ENCODE measurements around the gene NXPH2.

Gene NXPH2

DNA sequence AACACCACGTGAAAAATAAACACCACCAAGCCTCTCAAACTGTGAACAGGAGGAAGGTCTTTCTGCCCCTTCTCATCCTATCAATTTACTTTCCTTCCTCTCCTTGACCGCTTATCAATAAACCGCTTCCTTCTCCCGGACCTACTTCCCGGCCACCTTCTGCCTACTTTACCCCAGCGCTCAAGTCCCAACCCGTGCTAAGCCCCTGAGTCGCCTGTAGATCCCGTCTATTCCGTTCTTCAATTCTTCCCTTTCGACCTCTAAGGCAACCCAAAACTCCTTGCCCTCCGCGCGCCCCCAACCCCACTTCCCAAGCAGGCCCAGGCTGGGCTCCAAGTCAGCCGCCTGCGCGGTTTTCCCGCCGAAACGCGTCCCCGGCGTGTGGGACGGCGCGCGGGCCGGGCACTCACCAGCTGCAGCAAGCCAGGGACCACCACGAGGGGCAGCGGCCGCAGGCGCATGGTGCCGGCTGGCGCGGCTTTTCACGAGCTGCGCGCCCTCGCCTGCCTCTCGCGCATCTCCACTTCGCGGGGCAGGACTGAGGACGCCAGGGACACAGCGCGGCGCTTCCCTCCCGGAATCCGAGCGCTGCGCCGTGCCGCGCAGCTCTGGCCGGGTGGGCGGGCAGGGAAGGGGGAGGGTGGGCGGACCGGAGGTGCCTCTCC is at the start of gene NXPH2:
TSS of gene NXPH2 (minus strand) at position 610 of the 665 bp plus-strand sequence. CDS start at position 461, 149 bp downstream.
- in situ Hi-C loops (cut with HindIII; ENCODE audit: low pct_unique_long_range_greater_than_20kb, low sequenced_read_pairs) = no loop called here
- DNase-seq (ENCODE audit: low read depth in 1 of 2, low spot score in 1 of 2) = no peak
- TF ChIP-seq JUND (IDR thresholded peaks at IDR 0.05; ENCODE audit: low read depth) = no peak

- TF ChIP-seq JUND (IDR thresholded peaks at IDR 0.05; ENCODE audit: low read depth) = no peak
- in situ Hi-C loops (cut with HindIII; ENCODE audit: low pct_unique_long_range_greater_than_20kb, low sequenced_read_pairs) = no loop called here
- peak in 1 of 2 experiments; percentile 49 for DNase-seq (ENCODE audit: low read depth in 1 of 2, low spot score in 1 of 2)
Observed at GRCh38 chr2:138829326-138829919, 49.2 kb upstream of the NXPH2 start.

DNA sequence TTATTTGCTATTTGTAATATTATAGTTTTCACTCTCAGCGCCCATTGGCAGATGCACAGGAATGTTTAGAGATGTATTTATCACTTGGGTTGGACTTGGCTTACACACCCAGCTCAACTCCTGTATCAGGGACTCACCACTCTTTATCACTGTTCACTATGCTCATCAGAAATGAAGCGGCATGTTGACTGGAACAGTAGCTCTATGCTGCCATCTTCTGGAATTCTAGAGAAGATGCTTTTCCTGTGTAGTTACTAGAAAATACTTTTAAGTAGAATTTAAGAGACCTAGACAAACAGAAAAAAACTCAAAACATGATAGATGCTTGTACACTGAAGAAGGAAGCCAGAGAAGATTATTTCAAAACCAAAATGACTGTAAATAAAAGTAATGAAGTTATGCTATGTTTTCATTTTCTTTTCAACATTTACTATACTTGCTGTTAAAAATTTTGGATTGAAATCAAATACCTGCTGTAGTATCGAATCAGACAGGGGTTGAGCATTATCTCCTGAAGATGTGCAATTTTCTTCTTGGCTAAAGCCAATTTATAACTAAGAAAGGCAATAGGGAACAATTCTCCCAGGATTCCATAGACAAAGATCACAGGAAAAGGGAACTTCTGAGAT is 47.4 kb upstream of the NXPH2 start:
- in situ Hi-C loops (cut with HindIII; ENCODE audit: low pct_unique_long_range_greater_than_20kb, low sequenced_read_pairs) = no loop called here
- peak; percentile 2 to 68 for DNase-seq (ENCODE audit: low read depth in 1 of 2, low spot score in 1 of 2)
- no peak for TF ChIP-seq JUND (IDR thresholded peaks at IDR 0.05; ENCODE audit: low read depth)

- no peak for TF ChIP-seq JUND (IDR thresholded peaks at IDR 0.05; ENCODE audit: low read depth)
- DNase-seq (ENCODE audit: low read depth in 1 of 2, low spot score in 1 of 2) = no peak
- in situ Hi-C loops (cut with HindIII; ENCODE audit: low pct_unique_long_range_greater_than_20kb, low sequenced_read_pairs) = no loop called here
Observed at GRCh38 chr2:138823666-138824065, 43.5 kb upstream of the NXPH2 start.

GRCh38 chr2:138819964-138820363 is 39.8 kb upstream of the NXPH2 start:
- no peak for TF ChIP-seq JUND (IDR thresholded peaks at IDR 0.05; ENCODE audit: low read depth)
- no peak for DNase-seq (ENCODE audit: low read depth in 1 of 2, low spot score in 1 of 2)
- in situ Hi-C loops (cut with HindIII; ENCODE audit: low pct_unique_long_range_greater_than_20kb, low sequenced_read_pairs) = no loop called here

- no peak for DNase-seq (ENCODE audit: low read depth in 1 of 2, low spot score in 1 of 2)
- no peak for TF ChIP-seq JUND (IDR thresholded peaks at IDR 0.05; ENCODE audit: low read depth)
- in situ Hi-C loops (cut with HindIII; ENCODE audit: low pct_unique_long_range_greater_than_20kb, low sequenced_read_pairs) = no loop called here
Observed at GRCh38 chr2:138818556-138818955, 38.4 kb upstream of the NXPH2 start.

DNA sequence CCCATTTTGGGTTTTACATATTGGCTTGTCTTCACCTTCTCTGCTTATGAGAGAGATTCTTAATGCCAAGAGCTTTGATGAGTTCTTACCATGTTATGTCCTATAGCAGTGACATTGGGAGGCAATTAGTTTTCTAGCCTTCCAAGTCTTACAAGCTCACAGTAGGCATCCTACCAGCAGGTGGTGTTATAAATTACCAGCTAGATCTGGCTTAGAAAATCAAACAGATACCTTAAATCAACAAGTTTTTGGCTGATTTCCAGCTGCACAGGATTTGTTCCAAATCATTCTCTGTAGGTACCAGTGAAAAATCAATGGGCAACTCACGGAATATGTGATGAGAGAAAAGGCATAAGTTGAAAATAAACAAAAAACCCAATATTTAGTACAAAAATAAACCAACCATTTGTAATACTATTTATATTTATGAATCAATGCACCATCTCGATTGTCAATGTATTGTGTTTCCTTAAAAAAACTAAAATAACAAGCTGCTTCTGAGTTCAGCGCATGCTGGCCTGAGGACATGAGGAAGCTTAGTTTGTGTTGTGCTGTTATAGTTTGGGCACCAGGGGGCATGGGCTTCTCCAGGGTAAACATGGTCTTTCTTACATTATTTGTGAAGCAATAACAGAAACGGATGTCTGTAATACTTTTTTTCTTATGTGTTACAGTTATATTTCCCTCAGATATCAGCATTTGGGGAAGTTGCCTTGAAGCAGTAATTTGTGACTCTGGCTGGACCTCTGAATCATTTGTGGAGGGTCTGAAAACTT is 34.1 kb upstream of the NXPH2 start:
- DNase-seq (ENCODE audit: low read depth in 1 of 2, low spot score in 1 of 2) = peak in 1 of 2 experiments; percentile 7
- in situ Hi-C loops (cut with HindIII; ENCODE audit: low pct_unique_long_range_greater_than_20kb, low sequenced_read_pairs) = no loop called here
- no peak for TF ChIP-seq JUND (IDR thresholded peaks at IDR 0.05; ENCODE audit: low read depth)

GRCh38 chr2:138811431-138811830 is 31.2 kb upstream of the NXPH2 start:
- in situ Hi-C loops (cut with HindIII; ENCODE audit: low pct_unique_long_range_greater_than_20kb, low sequenced_read_pairs) = no loop called here
- TF ChIP-seq JUND (IDR thresholded peaks at IDR 0.05; ENCODE audit: low read depth) = no peak

DNA sequence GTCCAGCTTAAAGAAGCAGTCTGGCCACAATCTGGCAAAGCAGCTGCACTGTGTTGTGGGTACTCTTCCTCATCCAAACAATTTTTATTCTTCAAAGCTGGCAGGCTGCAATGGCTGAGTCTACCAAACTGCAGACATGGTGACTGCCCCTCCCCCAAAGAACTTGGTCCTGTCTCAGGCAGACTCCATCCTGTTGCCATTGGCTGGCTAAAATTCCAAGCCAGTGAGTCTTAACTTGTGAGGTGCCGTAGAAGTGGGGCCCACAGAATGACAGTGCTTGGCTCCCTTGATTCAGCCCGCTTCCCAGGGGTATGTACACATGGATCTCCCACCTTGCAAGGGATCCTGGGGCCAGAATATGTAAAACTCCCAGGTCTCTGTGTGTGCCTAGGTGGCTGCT is 14.5 kb upstream of the NXPH2 start:
- in situ Hi-C loops (cut with HindIII; ENCODE audit: low pct_unique_long_range_greater_than_20kb, low sequenced_read_pairs) = no loop called here
- DNase-seq (ENCODE audit: low read depth in 1 of 2, low spot score in 1 of 2) = no peak
- TF ChIP-seq JUND (IDR thresholded peaks at IDR 0.05; ENCODE audit: low read depth) = no peak

More at GRCh38 chr2:138811431-138811830, 31.2 kb upstream of the NXPH2 start:
- no peak for DNase-seq (ENCODE audit: low read depth in 1 of 2, low spot score in 1 of 2)

GRCh38 chr2:138787053-138787666 is 7.0 kb upstream of the NXPH2 start:
- DNase-seq (ENCODE audit: low read depth in 1 of 2, low spot score in 1 of 2) = peak in 1 of 2 experiments; percentile 45
- no peak for TF ChIP-seq JUND (IDR thresholded peaks at IDR 0.05; ENCODE audit: low read depth)

GRCh38 chr2:138782383-138782782 is 2.2 kb upstream of the NXPH2 start:
- no peak for TF ChIP-seq JUND (IDR thresholded peaks at IDR 0.05; ENCODE audit: low read depth)
- in situ Hi-C loops (cut with HindIII; ENCODE audit: low pct_unique_long_range_greater_than_20kb, low sequenced_read_pairs) = no loop called here
- DNase-seq (ENCODE audit: low read depth in 1 of 2, low spot score in 1 of 2) = no peak

More at GRCh38 chr2:138787053-138787666, 7.0 kb upstream of the NXPH2 start:
- in situ Hi-C loops (cut with HindIII; ENCODE audit: low pct_unique_long_range_greater_than_20kb, low sequenced_read_pairs) = no loop called here

DNA sequence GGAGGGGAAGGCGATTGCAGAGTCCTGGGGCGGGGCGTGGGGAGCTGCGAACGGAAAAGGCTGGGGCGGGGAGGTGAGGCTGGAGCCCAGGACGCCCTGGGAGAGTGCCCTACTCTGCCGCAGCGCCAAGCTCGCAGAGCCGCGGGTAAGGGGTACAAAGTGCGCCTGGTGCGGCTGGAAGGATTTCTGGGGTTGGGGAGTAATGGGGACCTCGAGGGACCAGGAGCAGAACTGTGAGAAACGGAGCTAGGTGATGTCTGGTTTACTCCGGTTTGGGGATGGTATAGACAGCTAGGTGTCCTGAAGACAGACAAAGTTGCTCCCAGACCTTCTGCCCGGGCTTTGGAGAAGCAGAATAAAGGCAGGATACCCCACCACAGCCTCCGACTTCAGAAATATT is 718 bp upstream of the NXPH2 start:
- DNase-seq (ENCODE audit: low read depth in 1 of 2, low spot score in 1 of 2) = no peak
- in situ Hi-C loops (cut with HindIII; ENCODE audit: low pct_unique_long_range_greater_than_20kb, low sequenced_read_pairs) = no loop called here
- no peak for TF ChIP-seq JUND (IDR thresholded peaks at IDR 0.05; ENCODE audit: low read depth)

Data from T47D (cell line).